ENCODE results near the gene KIRREL3.

Gene KIRREL3

DNA sequence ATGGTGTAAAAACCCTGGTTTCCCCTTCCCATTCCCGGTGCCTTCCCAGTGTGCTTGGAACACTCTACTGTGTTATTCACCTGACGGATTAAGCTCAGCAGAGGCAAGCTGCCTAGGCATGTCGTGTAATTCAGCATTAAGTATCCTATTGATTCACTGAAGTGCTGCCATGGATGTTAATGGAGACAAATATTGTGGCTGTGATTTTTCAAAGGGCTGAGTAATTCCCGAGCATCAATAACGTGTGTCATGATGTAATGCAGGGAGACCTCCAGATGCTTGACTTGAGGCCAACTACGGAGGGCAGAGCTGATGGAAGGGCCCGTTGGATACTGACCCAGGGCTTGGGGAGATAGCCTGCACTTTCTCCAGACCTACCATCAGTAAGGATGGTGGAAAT is 376.1 kb downstream of the KIRREL3 start:
- no peak for DNase-seq

DNA sequence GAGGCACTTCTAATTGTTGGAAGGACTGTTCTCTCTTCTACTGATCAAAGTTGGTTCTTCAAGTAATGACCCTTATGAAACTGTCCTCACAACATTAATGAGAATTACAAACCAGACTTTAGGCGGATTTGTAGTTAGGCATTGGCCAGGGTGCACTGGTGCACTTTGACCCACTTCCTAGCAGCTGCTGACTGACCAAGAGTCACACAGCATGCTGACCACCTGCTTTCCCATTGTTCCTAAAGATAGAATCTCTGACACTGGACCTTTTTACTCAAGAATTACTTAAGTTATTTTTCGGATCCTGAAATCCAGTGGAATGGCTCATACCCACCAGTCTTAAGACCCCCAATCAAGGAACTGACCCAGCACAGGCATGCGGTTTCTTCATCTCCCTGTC is 381.1 kb downstream of the KIRREL3 start:
- DNase-seq: no peak

DNA sequence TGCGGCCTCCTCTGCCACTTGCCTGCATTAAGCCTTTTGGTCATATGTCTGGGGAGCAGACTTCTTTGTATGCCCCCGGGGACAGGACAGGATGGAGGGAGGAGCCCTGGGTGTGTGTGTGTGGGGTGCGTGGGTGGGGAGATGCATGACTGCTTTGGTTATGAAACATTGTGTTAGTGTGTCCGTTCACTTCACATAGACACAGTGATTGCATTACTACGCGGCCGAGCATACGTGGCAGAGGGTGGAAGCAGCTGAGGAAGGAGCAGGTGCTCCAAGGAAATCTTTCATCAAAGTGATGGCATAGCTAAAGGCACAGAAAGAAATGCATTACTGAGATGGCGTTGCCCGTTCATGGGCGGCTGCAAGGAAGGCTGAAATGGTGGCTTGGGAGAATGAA is 384.7 kb downstream of the KIRREL3 start:
- no peak for DNase-seq

DNA sequence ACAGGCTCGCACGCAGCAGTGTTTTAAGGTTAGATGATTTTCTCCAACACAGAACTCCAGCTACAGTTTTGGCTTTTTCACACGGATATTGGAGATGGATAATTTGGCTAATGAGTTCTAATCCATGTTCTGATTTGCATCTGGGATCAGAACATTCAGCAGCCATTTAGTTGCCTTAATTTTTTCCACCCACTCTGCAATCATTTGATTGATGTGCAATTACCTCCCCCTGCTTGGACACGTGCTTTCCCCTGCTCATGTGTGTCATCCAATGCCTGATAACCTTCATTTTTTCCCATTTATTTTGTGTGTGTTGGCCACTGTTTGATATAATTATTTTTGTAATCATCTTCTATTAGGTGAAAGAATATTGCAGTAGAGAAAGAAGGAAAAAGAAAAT is 387.3 kb downstream of the KIRREL3 start:
- no peak for DNase-seq

DNA sequence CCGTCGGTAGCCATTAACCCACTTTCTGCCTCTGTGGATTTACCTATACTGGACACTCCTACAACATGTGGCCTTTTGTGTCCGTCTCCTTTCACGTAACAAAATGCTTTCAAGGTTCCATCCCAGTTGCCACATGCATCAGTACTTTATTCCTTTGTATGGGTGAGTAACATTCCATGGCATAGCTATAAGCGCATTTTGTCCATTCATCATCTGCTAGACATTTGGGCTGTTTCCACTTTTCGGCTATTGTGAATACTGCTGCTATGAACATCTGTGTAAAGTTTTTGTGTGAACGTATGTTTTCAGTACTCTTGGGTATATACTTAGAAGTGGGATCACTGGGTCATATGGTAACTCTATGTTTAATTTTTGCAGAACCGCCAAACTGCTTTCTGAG is 387.9 kb downstream of the KIRREL3 start:
- no peak for DNase-seq

DNA sequence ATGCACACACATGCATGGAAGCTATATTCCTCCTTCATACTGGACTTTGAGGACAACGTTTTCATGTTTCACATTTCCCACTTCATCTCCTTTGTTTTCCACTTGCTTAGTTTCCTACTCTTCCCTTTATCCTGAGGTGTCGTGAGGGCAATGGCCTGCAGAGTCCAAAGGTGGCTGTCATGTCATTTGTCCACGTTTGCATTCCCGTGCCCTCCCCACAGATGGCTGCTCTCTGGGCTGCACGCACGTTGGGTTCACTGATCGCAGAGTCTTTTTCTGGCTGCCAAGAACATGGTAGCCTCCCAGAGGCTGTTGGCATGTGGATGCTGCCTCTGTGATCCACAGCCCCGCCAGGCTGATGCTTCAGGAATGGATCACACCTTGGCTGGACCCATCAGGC is 389.1 kb downstream of the KIRREL3 start:
- no peak for DNase-seq

DNA sequence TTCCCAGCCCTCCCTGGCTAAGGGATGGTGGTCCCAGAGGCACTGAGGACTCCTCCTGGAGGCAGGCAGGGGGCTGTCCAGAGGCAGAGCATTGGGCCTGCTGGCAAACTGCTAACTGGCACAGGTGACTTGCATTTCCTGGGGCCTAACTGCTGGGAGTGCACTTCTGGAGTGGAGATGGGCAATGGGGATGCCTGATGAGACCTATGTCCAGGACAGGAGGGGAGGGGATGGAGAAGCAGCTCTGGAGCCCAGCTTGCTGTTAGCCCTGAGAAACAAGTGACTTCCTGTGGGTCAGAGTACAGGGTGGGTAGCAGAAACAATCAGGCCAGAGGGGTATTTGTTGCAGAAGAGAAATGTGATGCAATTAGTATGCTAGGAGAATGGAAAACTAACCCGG is 391.9 kb downstream of the KIRREL3 start:
- DNase-seq: no peak

DNA sequence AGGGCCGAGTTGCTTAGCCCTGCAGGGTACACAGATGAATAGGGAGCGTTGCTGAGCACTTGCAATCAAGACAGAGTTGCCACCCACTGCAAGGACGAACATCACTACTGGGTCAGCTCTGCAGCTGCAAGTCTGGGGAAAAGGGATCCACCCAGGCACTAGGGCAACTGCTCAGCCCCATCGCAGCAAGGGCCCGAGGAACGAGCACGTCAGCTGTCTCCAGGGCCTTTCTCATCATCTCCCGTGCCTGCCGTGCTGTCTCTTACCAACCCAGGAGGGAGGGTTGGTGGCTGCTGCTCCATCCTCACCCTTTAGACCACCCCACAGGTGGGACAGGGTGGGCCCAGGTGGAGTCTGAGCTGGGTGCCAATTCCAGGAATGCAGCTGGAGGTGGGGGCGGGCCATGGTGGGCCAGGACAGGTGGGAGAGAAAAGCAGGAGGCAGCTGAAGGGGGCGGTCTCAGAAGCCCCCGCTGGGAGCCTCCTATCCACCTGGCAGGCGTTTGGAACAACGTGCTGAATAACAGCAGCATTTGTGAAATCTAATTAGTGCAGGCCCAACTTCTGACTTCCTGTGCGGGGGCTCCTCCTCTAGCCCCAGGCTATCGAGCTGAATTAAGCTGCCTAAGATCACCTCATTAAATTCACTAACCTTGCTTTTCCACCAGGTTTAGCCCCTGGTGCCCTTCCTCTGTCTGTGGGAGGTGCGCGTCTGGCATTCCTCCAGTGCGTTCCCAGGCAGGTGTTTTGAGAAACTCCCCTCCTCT is 392.6 kb downstream of the KIRREL3 start:
- DNase-seq: no peak

DNA sequence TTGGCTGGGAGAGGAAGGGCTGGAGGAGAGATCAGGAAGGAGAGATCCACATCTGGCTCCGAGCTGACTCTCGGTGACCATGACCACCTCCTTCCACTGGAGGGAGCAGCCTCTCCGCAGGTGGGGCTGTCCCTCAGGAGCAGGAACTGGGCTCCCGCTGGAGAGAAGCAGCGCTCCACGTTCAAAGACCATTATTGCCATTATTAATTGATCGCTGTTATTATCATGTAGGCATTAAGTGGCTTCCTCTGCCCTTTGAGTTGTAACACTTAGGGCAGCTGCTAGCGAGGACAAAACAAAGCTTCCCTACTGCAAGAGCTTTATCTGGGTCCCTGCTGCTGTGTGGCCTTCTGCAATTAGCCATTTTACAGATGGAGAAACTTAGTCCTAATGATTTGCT is 393.2 kb downstream of the KIRREL3 start:
- DNase-seq: peak; percentile 14 to 44 (median 24)

DNA sequence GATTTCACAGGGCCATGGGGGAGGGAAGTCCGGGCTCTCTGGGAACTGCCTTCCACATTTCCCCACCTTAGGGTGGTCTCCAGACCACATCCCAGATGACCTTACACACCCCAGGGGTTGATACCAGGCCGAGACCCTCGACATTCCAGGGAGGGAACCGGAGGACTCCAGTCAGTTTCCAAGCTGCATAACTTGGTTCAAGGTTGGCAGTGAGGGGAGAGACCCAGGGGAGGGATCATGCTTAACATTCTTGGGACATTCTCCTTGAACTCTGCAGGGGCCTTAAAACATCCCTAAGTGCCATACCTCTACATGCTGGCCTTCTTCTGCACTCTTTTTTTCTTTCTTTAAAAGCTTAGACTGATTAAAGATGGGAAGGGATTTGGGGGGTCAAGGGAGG is 394.1 kb downstream of the KIRREL3 start:
- no peak for DNase-seq

DNA sequence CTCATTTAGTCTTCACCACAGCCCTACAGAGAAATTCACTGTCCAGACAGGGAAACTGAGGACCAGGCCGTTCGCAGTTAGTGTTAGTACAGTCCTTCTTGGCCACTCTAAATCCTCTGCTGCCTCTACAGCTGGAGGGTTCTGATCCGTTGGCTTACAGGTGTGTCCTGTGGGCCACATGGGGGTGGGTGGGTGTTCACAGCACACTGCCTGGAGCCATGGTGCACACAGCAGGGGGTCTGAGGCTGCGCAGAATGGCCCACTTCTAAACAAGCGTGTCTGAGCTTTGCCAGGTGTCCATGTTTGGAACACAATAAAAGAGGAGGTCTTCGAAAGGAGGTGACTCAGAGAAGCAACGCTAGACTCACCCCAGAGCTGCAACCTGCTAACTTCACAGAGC is 396.1 kb downstream of the KIRREL3 start:
- DNase-seq: no peak

DNA sequence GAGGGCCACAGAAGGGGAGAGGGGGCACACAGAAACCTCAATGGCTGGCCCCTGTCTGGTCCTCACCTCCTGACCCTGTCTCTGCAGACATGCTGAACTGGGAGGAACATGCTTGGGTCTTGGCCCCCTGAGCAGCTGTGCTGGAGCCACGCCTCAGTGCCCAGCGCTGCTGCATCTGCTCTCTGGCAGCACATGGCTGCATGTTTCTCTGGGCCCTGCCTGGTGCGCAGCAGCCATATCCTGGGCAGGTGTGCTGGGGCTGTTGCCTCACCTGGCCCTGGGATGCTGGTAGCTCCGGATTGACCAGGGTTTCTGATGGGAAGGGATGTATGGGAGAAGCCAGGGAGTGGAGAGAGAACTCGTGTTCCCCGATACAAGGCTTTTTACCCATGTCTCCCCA is 397.1 kb downstream of the KIRREL3 start:
- DNase-seq: no peak

DNA sequence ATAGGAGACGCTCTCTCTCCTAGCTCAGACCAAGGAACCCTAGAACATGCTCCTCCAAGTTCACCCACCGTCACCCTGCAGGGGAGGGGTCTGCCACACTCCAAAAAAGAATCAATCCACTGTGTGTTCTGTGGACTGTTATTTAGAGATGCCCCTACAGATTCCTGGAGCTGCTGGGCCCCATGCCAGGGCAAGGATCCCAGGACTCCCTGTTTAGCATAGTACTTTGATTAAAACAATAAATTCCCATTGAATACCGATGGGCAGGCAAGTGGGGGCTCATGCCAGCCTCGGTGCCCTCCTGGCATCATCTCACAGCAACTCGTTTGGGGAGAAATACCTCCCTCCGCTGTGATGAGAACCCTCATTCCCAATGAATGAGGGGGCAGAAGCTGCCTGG is 397.6 kb downstream of the KIRREL3 start:
- DNase-seq: no peak

DNA sequence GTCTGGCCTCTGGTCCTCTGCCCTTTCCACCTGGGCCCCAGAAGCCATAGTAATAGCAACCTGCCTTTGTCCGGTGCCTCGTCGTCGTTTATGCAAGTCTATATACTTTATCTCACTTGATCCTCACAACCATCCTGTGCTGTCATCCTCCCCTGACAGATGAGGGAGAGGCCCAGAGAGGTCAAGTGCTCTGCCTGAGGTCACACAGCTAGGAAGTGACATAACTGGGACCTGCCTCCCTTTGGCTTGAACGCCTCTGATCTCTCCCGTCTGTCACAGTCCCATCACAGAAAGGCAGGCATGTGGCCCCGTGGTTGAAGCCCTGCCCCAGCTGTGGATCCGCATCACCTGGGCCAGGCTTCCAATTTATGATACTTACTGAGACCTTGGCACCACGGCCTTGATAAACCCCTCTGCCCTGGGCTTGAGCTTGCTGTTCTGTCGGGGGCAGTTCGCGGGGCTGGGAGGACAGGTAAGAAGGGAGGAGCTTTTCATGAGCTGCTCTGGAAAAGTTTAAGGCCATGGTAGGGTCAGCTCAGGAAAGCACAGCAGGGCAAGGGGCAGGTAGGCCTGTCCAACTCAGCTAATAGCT is 398.1 kb downstream of the KIRREL3 start:
- no peak for DNase-seq

DNA sequence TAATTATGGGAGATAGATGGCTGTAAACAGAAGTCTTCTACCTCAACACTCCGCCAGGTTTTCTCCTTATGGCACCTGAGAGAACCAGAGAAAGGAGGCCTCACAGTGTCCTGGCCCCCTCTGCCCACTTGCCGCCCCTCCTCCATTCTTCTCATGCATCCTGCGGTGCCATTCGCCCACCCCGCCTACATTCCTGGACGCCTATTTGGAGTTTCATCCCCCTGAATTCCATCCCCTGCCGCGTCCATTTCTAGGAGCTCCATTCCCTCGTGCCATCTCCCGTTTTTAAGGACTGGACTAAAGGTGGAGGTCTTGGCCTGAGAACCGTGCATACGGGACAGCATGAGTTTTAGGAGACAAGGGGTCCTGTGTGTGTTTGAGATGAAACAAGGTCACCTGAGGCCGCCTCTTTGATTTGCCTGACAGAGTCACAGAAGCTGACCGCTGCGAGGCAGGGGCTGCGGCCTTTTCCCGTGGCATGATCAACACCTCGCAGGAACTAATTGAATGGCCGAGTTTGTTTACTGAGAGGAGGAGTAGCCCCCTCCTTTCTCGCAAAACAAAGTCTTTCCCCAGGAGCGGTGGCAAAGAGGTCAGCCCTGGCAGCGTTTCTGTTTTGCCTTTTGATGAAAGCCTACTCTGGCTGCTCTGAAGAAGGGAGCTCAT is 398.9 kb downstream of the KIRREL3 start:
- no peak for DNase-seq

DNA sequence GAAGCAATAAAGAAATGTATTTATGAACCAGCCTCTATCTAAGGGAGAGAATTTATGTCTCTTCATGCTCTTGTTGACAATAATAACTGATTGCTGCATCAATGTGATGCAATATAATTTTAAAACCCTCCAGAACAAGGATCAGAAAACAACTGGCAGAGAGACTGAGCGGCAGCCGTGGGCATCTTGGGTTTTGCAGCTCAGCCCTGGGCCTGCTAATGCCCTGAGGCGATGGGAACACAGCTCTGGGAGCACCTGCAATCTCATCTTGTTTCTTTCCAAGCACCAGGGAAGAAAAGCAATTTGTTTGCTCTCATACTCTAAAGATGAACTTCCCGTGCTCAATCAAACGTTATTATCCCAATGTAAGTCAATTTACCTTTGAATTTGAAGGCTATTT is 399.4 kb downstream of the KIRREL3 start:
- DNase-seq: no peak

DNA sequence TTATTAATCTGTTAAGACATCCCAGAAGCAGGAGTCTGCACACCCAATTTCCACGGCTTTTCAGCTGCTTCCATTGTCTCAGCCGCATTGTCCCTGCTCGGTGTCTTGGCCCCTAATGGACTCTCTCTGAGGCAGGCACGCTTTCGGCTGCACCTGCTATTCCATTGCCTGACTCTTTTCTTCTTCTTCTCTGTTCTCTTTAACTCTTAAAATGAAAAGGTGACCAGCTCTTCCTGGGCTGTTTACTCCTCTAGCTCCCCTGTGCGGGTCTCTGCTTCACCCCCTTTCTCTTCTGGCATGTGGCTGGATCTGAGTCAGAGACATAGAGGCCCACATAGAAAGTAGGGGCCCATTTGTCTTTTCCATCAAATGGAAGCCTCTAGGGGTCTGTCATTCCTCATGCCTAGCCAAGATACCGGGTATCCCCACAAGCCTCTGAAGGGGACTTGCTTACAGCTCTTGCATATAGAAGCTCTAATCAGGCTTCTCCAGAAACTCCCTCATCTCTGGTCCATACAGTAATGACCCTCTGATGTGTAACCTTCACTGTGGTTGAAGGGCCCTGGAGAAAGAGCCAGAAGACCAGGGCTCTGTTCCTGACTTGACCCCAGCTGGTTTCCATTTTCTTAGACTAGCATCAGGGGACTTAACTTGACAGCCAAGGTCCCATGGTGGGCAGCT is 401.2 kb downstream of the KIRREL3 start:
- DNase-seq: no peak

DNA sequence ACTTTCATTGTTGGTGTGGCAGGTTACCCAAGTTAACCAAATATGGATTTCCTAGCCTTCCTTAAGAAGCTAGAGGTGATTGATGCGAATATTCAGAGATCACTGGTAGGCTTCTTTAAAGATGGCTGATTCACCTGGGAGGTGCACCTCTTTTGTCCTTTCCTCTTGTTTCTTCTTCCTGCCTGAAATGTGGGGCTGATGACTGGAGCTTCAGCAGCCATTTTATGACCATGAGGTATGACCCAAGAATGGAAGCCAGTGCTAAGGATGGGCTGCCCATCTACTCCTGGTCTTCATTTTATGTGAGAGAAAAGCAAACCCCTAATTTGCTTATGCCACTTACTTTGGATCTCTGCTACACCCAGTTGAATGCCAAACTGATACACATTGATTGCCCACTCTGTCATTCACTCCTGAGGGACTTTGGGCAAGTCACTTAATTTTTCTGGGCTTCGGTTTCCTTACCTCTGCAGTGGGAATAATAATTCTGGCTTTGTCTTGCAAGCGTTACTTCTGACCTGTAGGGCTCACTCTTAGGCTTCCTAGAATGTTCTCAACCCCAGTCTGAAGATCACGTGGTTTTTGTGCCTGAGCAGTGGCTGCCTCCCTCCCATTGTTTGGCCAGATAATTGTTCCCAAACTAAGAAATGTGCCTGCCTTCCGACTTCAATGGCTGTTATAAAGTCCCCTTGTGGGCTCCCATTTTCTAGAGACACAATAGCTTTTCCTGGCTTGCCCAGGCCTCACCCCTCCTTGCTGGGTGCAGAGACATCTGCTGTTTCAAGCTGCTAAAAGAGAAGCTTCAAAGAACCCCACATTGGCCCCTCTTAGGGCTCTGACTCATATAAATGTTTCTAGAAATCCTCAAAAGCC is 402.0 kb downstream of the KIRREL3 start:
- DNase-seq: no peak

DNA sequence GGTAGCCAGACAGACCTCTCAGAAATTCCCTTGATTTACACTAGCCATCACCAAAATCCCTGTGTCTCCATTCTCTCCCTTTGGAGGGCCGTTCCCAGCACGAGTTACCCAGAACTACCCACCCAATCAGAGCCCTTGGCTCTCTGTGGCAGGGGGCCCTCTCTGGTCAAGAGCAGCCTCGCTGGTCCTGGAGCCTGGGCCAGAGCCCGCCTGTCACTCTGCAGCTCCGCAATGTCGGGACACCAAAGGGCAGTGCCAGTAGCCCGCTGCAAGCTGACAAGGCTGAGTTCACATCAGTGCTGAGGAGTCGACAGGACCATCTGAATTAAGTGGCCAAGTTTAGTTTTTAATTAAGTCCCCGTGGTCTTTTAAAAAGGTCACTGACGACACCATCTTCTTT is 403.5 kb downstream of the KIRREL3 start:
- DNase-seq: no peak

DNA sequence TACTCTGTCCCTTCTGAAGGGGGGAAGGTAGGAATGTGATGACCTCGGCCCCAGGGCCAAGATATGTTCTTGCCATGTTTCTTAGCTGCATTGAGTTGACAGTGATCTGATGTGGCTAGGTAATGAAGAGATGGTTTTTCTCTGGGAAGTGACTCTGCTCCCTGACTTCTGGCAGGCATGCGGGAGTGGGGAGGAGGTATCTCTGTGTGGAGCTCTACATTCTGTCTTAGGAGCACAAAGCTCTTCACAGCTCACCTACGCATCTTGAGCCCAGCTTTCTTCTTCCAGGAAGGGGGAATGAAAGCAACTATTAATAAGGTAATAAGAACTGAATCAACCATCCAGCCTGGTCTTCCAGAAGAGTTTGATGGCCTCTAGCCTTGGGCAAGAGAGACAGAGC is 404.1 kb downstream of the KIRREL3 start:
- no peak for DNase-seq

DNA sequence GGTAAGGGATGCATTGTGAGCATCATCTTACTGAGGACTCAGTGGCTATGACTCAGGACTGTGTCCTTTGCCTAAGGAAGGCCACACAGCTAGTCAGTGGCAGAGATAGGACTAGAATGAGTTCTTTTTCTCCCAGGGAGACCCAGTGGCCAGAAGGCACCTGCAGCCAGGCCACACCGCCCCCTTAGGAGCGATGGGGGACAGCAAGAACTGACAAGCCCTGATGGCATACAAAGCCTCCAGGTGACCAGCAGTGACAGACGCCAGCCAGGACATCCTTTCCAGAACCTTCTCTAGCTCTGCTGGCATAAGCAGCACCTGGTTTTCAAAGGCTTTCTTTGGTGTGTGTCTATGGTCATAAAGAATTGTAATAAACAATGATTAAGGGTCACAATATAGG is 405.0 kb downstream of the KIRREL3 start:
- DNase-seq: no peak

DNA sequence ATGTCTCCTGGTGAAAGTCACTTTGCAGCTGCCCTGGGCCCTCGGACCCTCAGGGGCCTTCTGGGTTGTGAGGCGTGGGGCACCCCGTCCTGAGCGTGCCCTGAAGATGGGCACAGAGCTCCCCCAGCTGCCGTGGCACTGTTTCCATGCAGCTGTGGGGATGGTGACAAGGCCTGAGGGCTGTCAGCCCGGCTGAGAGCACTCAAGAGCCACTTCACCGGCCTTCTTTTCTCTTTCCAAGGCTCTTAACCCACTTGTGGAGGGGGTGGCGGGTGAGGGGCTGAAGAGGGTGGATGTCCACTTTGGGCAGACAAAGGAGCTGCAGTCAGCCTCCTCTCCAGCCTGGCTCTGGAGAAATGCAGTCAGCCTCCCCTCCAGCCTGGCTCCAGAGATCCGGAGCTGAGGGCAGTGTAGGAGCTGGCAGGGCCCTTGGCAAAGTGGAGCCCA is 405.6 kb downstream of the KIRREL3 start:
- DNase-seq: no peak

All from suppressor macrophage treated with lipopolysaccharide for 1 hour (primary cell).